H1 (cell line): ENCODE data around the gene ANKDD1A. TPM values are rescaled to one million over a fixed set of nuclear protein-coding genes. Genes with fewer than 3 reads are reported as not detected.

Experiments
- CTCF ChIA-PET: fragments of 300-600 bp; sonication (Branson Sonifier 250); formaldehyde crosslinking; loops from one replicate; lab custom pipeline; 2021; ENCODE audit not compliant: partially characterized antibody; lab: Charles Lee
- POLR2A ChIA-PET: fragments of 300-600 bp; sonication (Branson Sonifier 250); formaldehyde crosslinking; loops from one replicate; lab custom pipeline; 2021; ENCODE audit warnings: inconsistent platforms; ENCODE audit not compliant: partially characterized antibody; lab: Charles Lee
- DNase-seq, 2 experiments: peaks; one replicate each; pipeline versions ENCODE4 v3.0.0 to v3.0.0-alpha.2; 2010 to 2022; ENCODE audit warnings: low spot score in 2 of 2, low read depth in 1 of 2, mixed read lengths in 1 of 2
- FAIRE-seq: peaks from 2 replicates; lab custom pipeline; 2011; peaks lifted over from hg19 to GRCh38; lab: Jason Lieb, UNC
- H2AFZ ChIP-seq: 2 replicates; pipeline ENCODE4 v1.8.1; 2012; ENCODE audit warnings: low read length, inconsistent platforms
- H2AK5ac ChIP-seq: 2 replicates; pipeline ENCODE4 v1.6.1; 2013; ENCODE audit warnings: low read depth, low read length
- H2BK120ac ChIP-seq: replicated peaks from 2 replicates; pipeline ENCODE3; 2013; ENCODE audit warnings: low read depth, low read length, inconsistent platforms
- H2BK12ac ChIP-seq: 2 replicates; pipeline ENCODE4 v1.6.1; 2013; ENCODE audit warnings: low read depth, low read length
- H2BK15ac ChIP-seq: 2 replicates; pipeline ENCODE4 v1.6.1; 2013; ENCODE audit warnings: low read length
- H2BK20ac ChIP-seq: 2 replicates; pipeline ENCODE4 v1.6.1; 2013; ENCODE audit warnings: low read length
- H2BK5ac ChIP-seq: 2 replicates; pipeline ENCODE4 v1.6.1; 2013; ENCODE audit warnings: low read depth, low read length
- H3K14ac ChIP-seq: 2 replicates; pipeline ENCODE4 v1.6.1; 2013; ENCODE audit warnings: inconsistent platforms; ENCODE audit not compliant: insufficient read length
- H3K18ac ChIP-seq: 2 replicates; pipeline ENCODE4 v1.6.1; 2013; ENCODE audit warnings: low read length; ENCODE audit errors: extremely low read depth
- H3K23ac ChIP-seq: 2 replicates; pipeline ENCODE4 v1.6.1; 2013; ENCODE audit warnings: inconsistent platforms; ENCODE audit not compliant: insufficient read length
- H3K23me2 ChIP-seq: 2 replicates; pipeline ENCODE4 v1.6.1; 2013; ENCODE audit warnings: low read depth, low read length
- H3K27ac ChIP-seq: 2 replicates; pipeline ENCODE4 v1.6.1; 2011; ENCODE audit warnings: low read depth, low read length, inconsistent platforms
- H3K27me3 ChIP-seq, 4 experiments: replicated peaks in 1 of 4; 1 replicate in 1 of 4; 2 replicates in 3 of 4; pipeline versions ENCODE4 v1.6.1 to v1.8.1; 2011 to 2013; ENCODE audit warnings: low read length in 3 of 4, mild to moderate bottlenecking in 3 of 4, inconsistent platforms in 2 of 4, mixed read lengths in 2 of 4, moderate library complexity in 1 of 4; ENCODE audit not compliant: control insufficient read depth in 3 of 4, insufficient read depth in 3 of 4; ENCODE audit errors: extremely low read depth in 1 of 4
- H3K36me3 ChIP-seq, 4 experiments: 2 replicates each; pipeline versions ENCODE4 v1.6.1 to v1.8.1; 2011 to 2013; ENCODE audit warnings: mild to moderate bottlenecking in 4 of 4, low read length in 3 of 4, moderate library complexity in 2 of 4, control low read depth in 1 of 4, inconsistent platforms in 1 of 4; ENCODE audit not compliant: insufficient read depth in 4 of 4, control insufficient read depth in 2 of 4
- H3K4ac ChIP-seq: replicated peaks from 2 replicates; pipeline ENCODE3; 2013; ENCODE audit warnings: low read length, low read depth, mixed read lengths, inconsistent platforms; ENCODE audit not compliant: insufficient read length
- H3K4me1 ChIP-seq, 4 experiments: replicated peaks in 1 of 4; 1 replicate in 1 of 4; 2 replicates in 3 of 4; pipeline versions ENCODE4 v1.6.1 to v1.8.1; 2011 to 2013; ENCODE audit warnings: low read length in 3 of 4, inconsistent platforms in 2 of 4, mixed read lengths in 1 of 4; ENCODE audit not compliant: insufficient read depth in 4 of 4, control insufficient read depth in 3 of 4
- H3K4me2 ChIP-seq, 2 experiments: 2 replicates each; pipeline versions ENCODE4 v1.6.1 to v1.8.1; 2011 to 2013; ENCODE audit warnings: low read depth in 2 of 2, low read length in 2 of 2, control low read depth in 1 of 2, inconsistent platforms in 1 of 2, mild to moderate bottlenecking in 1 of 2; ENCODE audit not compliant: insufficient read depth in 1 of 2
- H3K4me3 ChIP-seq, 4 experiments: fragments of 200-600, 300-600 bp in 1 of 4; sonication (generic), shearing (Covaris generic), sonication (Bioruptor Twin) in 1 of 4; 2 replicates each; pipeline versions ENCODE4 v1.5.1 to v1.8.1; 2011 to 2016; ENCODE audit warnings: low read length in 4 of 4, low read depth in 3 of 4, control low read depth in 2 of 4, inconsistent platforms in 2 of 4, mild to moderate bottlenecking in 2 of 4, mixed read lengths in 1 of 4, moderate library complexity in 1 of 4; ENCODE audit not compliant: insufficient read depth in 2 of 4; ENCODE audit errors: extremely low read depth in 1 of 4
- H3K56ac ChIP-seq: replicated peaks from 2 replicates; pipeline ENCODE3; 2013; ENCODE audit warnings: low read depth, mild to moderate bottlenecking, mixed read lengths, low read length, inconsistent platforms; ENCODE audit not compliant: insufficient read length
- H3K79me1 ChIP-seq: 2 replicates; pipeline ENCODE4 v1.6.1; 2013; ENCODE audit warnings: low read depth, low read length, control low read depth
- H3K79me2 ChIP-seq, 2 experiments: 2 replicates each; pipeline versions ENCODE4 v1.6.1 to v1.8.1; 2012 to 2013; ENCODE audit warnings: low read length in 2 of 2, mild to moderate bottlenecking in 2 of 2, inconsistent platforms in 1 of 2; ENCODE audit not compliant: insufficient read depth in 2 of 2, control insufficient read depth in 1 of 2
- H3K9ac ChIP-seq, 4 experiments: replicated peaks in 1 of 4; 1 replicate in 1 of 4; 2 replicates in 3 of 4; pipeline versions ENCODE4 v1.6.1 to v1.8.1; 2011 to 2013; ENCODE audit warnings: low read depth in 3 of 4, low read length in 3 of 4, control low read depth in 2 of 4, mild to moderate bottlenecking in 2 of 4, moderate library complexity in 2 of 4, inconsistent platforms in 1 of 4; ENCODE audit errors: extremely low read depth in 1 of 4
- H3K9me3 ChIP-seq, 2 experiments: 2 replicates each; pipeline versions ENCODE4 v1.6.1 to v1.8.1; 2012 to 2013; ENCODE audit warnings: mild to moderate bottlenecking in 2 of 2, moderate library complexity in 2 of 2, control low read depth in 1 of 2, inconsistent platforms in 1 of 2, low read depth in 1 of 2, low read length in 1 of 2, mixed read lengths in 1 of 2; ENCODE audit not compliant: insufficient read depth in 2 of 2
- H4K20me1 ChIP-seq, 2 experiments: replicated peaks in 1 of 2; 2 replicates each; pipeline versions ENCODE3 to v1.8.1; 2011 to 2013; ENCODE audit warnings: inconsistent platforms in 2 of 2, low read length in 2 of 2, mild to moderate bottlenecking in 1 of 2; ENCODE audit not compliant: insufficient read depth in 2 of 2, control insufficient read depth in 1 of 2
- H4K5ac ChIP-seq: 2 replicates; pipeline ENCODE4 v1.6.1; 2013; ENCODE audit warnings: low read length, low read depth, mixed read lengths, inconsistent platforms; ENCODE audit not compliant: insufficient read length
- H4K8ac ChIP-seq: 2 replicates; pipeline ENCODE4 v1.8.0; 2013; ENCODE audit warnings: mild to moderate bottlenecking, moderate library complexity, low read length, inconsistent platforms; ENCODE audit not compliant: insufficient read depth; ENCODE audit errors: extremely low read depth
- H4K91ac ChIP-seq: replicated peaks from 2 replicates; pipeline ENCODE3; 2013; ENCODE audit warnings: low read length, mixed read lengths, inconsistent platforms; ENCODE audit not compliant: insufficient read length
- CBX5 ChIP-seq: fragments of 300-800, 300-1000 bp; sonication (generic); IDR thresholded peaks from 2 replicates; pipeline ENCODE4 v1.7.1; 2016; ENCODE audit warnings: antibody characterized with exemption, low read length, low read depth
- EP300 ChIP-seq, 2 experiments: IDR thresholded peaks; 1 replicate in 1 of 2; 2 replicates in 1 of 2; pipeline ENCODE4 v1.6.1; 2011 to 2012; ENCODE audit warnings: low read depth in 2 of 2, low read length in 2 of 2, mild to moderate bottlenecking in 2 of 2, borderline replicate concordance in 1 of 2, inconsistent platforms in 1 of 2, moderate library complexity in 1 of 2
- GABPA ChIP-seq: IDR thresholded peaks from 2 replicates; pipeline ENCODE4 v1.6.1; 2011; ENCODE audit warnings: mild to moderate bottlenecking, low read length, moderate library complexity, borderline replicate concordance; ENCODE audit not compliant: insufficient read depth
- HDAC2 ChIP-seq, 2 experiments: fragments of 300-600 bp in 1 of 2; sonication (generic) in 1 of 2; IDR thresholded peaks; 2 replicates each; pipeline ENCODE4 v1.6.1; 2011 to 2012; ENCODE audit warnings: low read depth in 2 of 2, low read length in 2 of 2, mild to moderate bottlenecking in 2 of 2, moderate library complexity in 2 of 2, borderline replicate concordance in 1 of 2, inconsistent platforms in 1 of 2
- JUN ChIP-seq: IDR thresholded peaks from 2 replicates; pipeline ENCODE4 v1.6.1; 2011; ENCODE audit warnings: low read depth, mild to moderate bottlenecking, improper control_type of control experiment, low read length
- MAFK ChIP-seq: IDR thresholded peaks from 2 replicates; pipeline ENCODE4 v1.6.1; 2012; ENCODE audit warnings: low read depth, mild to moderate bottlenecking, improper control_type of control experiment, low read length
- NANOG ChIP-seq: IDR thresholded peaks from 2 replicates; pipeline ENCODE4 v1.6.1; 2011; ENCODE audit warnings: low read length, low read depth, mild to moderate bottlenecking, inconsistent platforms; ENCODE audit not compliant: insufficient read depth, poor library complexity, severe bottlenecking
- RFX5 ChIP-seq: IDR thresholded peaks from 2 replicates; pipeline ENCODE4 v1.6.1; 2011; ENCODE audit warnings: low read depth, low read length, improper control_type of control experiment, borderline replicate concordance
- SIN3A ChIP-seq, 2 experiments: IDR thresholded peaks in 1 of 2; conservative IDR thresholded peaks in 1 of 2; 2 replicates each; pipeline ENCODE4 v1.6.1; 2011 to 2012; ENCODE audit warnings: low read length in 2 of 2, improper control_type of control experiment in 1 of 2, low read depth in 1 of 2, mild to moderate bottlenecking in 1 of 2
- SIX5 ChIP-seq: IDR thresholded peaks from 2 replicates; pipeline ENCODE4 v1.6.1; 2011; ENCODE audit warnings: mild to moderate bottlenecking, low read depth, low read length
- TEAD4 ChIP-seq: IDR thresholded peaks from 2 replicates; pipeline ENCODE4 v1.6.1; 2012; ENCODE audit warnings: low read depth, low read length, inconsistent platforms, mixed read lengths
- YY1 ChIP-seq: IDR thresholded peaks from 2 replicates; pipeline ENCODE4 v1.6.1; 2011; ENCODE audit warnings: low read depth, mild to moderate bottlenecking, low read length
- WGBS, 2 experiments: shearing (Covaris generic) in 1 of 2; methylation state at CpG; one replicate each; pipeline versions ENCODE4 v1.1.6 to v1.1.7; 2013 to 2015; ENCODE audit warnings: low lambda C conversion rate in 2 of 2, mixed read lengths in 2 of 2, inconsistent platforms in 1 of 2, low coverage in 1 of 2, missing lambda C conversion rate in 1 of 2; ENCODE audit not compliant: insufficient replicate concordance in 2 of 2, insufficient coverage in 1 of 2, insufficient read length in 1 of 2; ENCODE audit errors: extremely low coverage in 1 of 2, missing lambda C conversion rate in 1 of 2; 5-methylcytosine and 5-hydroxymethylcytosine counted together
- polyA plus RNA-seq, 7 experiments: library from polyadenylated mRNA; depleted of rRNA in 3 of 7; stranded (reverse) in 5 of 7; unstranded in 2 of 7; fragments of >200 nt in 5 of 7; fragments of 200-250 nt in 2 of 7; gene quantifications; 1 replicate in 5 of 7; 2 replicates in 1 of 7; 4 replicates in 1 of 7; pipeline versions ENCODE4 v1.2.1 to v1.2.3, GENCODE V29; 2011 to 2013; ENCODE audit warnings: missing spikeins in 2 of 7, mixed read lengths in 2 of 7
- total RNA-seq: library from RNA; stranded (reverse); fragmentation: NEBNext Ultra II Directional; extraction: Animal tissue kit (Norgen Biotek cat#: 25700); gene quantifications from 2 replicates; pipeline ENCODE4 v1.2.1, GENCODE V29; 2021

Gene ANKDD1A
- total and polyA plus RNA-seq, 2 of the 8 experiments (the other 6 are each of a cell fraction or from before 2014, with no cell fraction given), result 4.1 to 5.0 TPM

GRCh38 chr15:64883100-64883581 is 28.6 kb upstream of the ANKDD1A start:
- Histone ChIP-seq H4K20me1 (no peaks in the 10 kb centered on the region), H3K4ac (no peak overlapping the region), H3K23ac (no peak overlapping the region), H3K4me3 (no peak overlapping the region), H2AFZ (no peak overlapping the region), H3K27ac (no peak overlapping the region), H2AK5ac (no peak overlapping the region), H3K18ac (no peak overlapping the region), H3K56ac (no peak overlapping the region), H4K5ac (no peak overlapping the region), H2BK12ac (no peak overlapping the region), H2BK20ac (no peak overlapping the region), H2BK15ac (no peak overlapping the region), H3K14ac (no peak overlapping the region), H4K91ac (no peak overlapping the region), H3K4me1 (peaks cover 0 to 4% (median 0%) of the 10 kb centered on the region in 4 experiments; a peak in 2 of 7 replicates), H2BK120ac (no peak overlapping the region), H3K79me2 (no peaks in the 10 kb centered on the region), H3K79me1 (no peaks in the 10 kb centered on the region), H3K4me2 (no peak overlapping the region), H3K27me3 (no peaks in the 10 kb centered on the region), H4K8ac (no peak overlapping the region), H2BK5ac (no peak overlapping the region), H3K23me2 (no peaks in the 10 kb centered on the region), H3K36me3 (no peaks in the 10 kb centered on the region), H3K9ac (no peak overlapping the region), H3K9me3 (no peaks in the 10 kb centered on the region)
- 80% methylated on average over 5 of the region's 5 CpGs; no CpG with 5 or more reads in 1 of the 2 experiments for WGBS, 2 experiments
- DNase-seq (no peak), FAIRE-seq (no peak)
- CTCF ChIA-PET, result interaction anchor here (0.7 to 5.3 kb wide), 6 partner anchors 16 to 51 kb away, joined by 3 to 22 read pairs (median 4); no protein-coding TSS in a partner anchor
- POLR2A ChIA-PET, result interaction anchor here (0.8 to 3.4 kb wide), 9 partner anchors 9 to 76 kb away, joined by 3 to 18 read pairs (median 5); no protein-coding TSS in a partner anchor
- TF ChIP-seq EP300 (IDR thresholded peaks at IDR 0.05; ENCODE audit: borderline replicate concordance in 1 of 2, low read depth in 2 of 2, low read length in 2 of 2) (no peak), CBX5 (no peak), SIN3A (conservative IDR thresholded peaks at IDR 0.05 in 1 of 2, IDR thresholded peaks at IDR 0.05 in 1 of 2; ENCODE audit: low read depth in 1 of 2, low read length in 2 of 2) (no peak), SIX5 (no peak), JUN (no peak), NANOG (no peak), RFX5 (no peak), HDAC2 (IDR thresholded peaks at IDR 0.05; ENCODE audit: borderline replicate concordance in 1 of 2, low read depth in 2 of 2, low read length in 2 of 2) (no peak), GABPA (no peak), YY1 (no peak), MAFK (no peak), TEAD4 (no peak)
